Upper lobe of left lung (tissue), 4 donors: ENCODE measurements around the gene GRK5.

ENCODE experiments used
- CTCF ChIP-seq, 6 experiments: fragments of 450-650 bp in 4 of 6; fragments of 200-600 bp in 2 of 6; sonication (generic) in 2 of 6; IDR thresholded peaks; one replicate each; pipeline ENCODE4 v1.5.1; 2016 to 2019; ENCODE audit warnings: antibody characterized with exemption in 6 of 6
- EP300 ChIP-seq, 4 donors: sonication (generic); formaldehyde crosslinking; IDR thresholded peaks; one replicate each; pipeline ENCODE4 v1.5.1; 2017; ENCODE audit warnings: antibody characterized with exemption in 4 of 4, control low read depth in 2 of 4

DNA sequence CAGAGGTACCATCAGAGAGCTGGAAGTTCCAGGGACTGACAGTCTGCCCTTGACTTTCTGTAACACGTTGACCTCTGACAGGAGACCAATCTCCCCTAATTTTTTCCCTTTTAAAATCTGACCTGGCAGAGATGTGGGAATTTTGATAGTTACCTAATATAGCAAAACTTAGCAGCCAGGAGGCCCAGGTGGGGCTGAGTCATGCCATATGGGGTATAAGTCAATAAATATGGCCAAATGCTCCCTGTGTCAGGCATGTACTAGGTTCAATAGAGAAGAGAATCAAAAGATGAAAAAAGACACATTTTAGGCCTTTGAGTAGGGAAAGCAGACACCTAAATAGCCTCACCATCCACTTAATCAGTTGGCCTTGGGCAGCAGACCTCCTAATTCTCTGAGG, 6.1 kb upstream of the GRK5 start:
- no peak for TF ChIP-seq CTCF (IDR thresholded peaks at IDR 0.05)
- TF ChIP-seq EP300 (IDR thresholded peaks at IDR 0.05), result no peak
